Measurements from ENCODE around the gene FKBP1B. TPM values are rescaled to one million over a fixed set of nuclear protein-coding genes. Genes with fewer than 3 reads are reported as not detected.

FKBP1B gene
- polyA plus RNA-seq, 3 donors, result 5.2 to 10.1 (median 7.2) TPM

GRCh38 chr2:24075259-24075658 lies 25.7 kb downstream of the FKBP1B start:
- H2AFZ ChIP-seq (ENCODE audit: insufficient read depth, low read depth, low read length, poor library complexity, severe bottlenecking), result peak overlapping the region; percentile 91
- peak overlapping the region; percentile 84 for H3K9ac ChIP-seq (ENCODE audit: insufficient read depth, low read length, poor library complexity, severe bottlenecking)
- 100% methylated on average over 1 of the region's 5 CpGs for WGBS (ENCODE audit: insufficient coverage)
- Mint-ChIP-seq H3K27me3 (ENCODE audit: low read depth in 3 of 3) (peaks cover 0 to 2% (median 0%) of the 10 kb centered on the region in 3 donors), H3K36me3 (peaks cover 18 to 41% of the 10 kb centered on the region in 2 donors), H3K4me3 (peak overlapping the region; percentile 95 to 100), H3K9me3 (no peaks in the 10 kb centered on the region), H3K27ac (peak overlapping the region in 5 of 7 donors; percentile 73 to 99 (median 97)), H3K4me1 (peaks cover 22% of the 10 kb centered on the region)
- peaks cover 4% of the 10 kb centered on the region for H4K20me1 ChIP-seq (ENCODE audit: insufficient read depth, low read length)
- peaks cover 19 to 31% of the 10 kb centered on the region in 2 donors for H3K4me1 ChIP-seq (ENCODE audit: control insufficient read depth in 1 of 2, insufficient read depth in 2 of 2, low read length in 2 of 2)
- H3K4me2 ChIP-seq (replicated peaks; ENCODE audit: extremely low read depth, low read length, poor library complexity, severe bottlenecking), result peak overlapping the region; percentile 95
- H3K4me3 ChIP-seq (replicated peaks in 1 of 3; ENCODE audit: low read depth in 2 of 3, low read length in 3 of 3), result peak overlapping the region in 1 of 3 experiments; percentile 86
- peak overlapping the region in 1 of 2 donors; percentile 89 for H3K27ac ChIP-seq (ENCODE audit: low read depth in 1 of 2, low read length in 2 of 2)
- intact Hi-C loops (cut with micrococcal nuclease), result no loop called here
- H3K36me3 ChIP-seq (replicated peaks in 1 of 2; ENCODE audit: control insufficient read depth in 1 of 2, insufficient read depth in 2 of 2, low read length in 2 of 2), result peaks cover 21 to 48% of the 10 kb centered on the region in 2 donors
- H3K79me2 ChIP-seq (ENCODE audit: insufficient read depth, low read length), result peaks cover 84% of the 10 kb centered on the region
- DNase-seq, result no peak
- H3K27me3 ChIP-seq (ENCODE audit: control insufficient read depth in 2 of 2, insufficient read depth in 2 of 2, low read length in 2 of 2), result no peaks in the 10 kb centered on the region
- TF ChIP-seq CTCF (IDR thresholded peaks at IDR 0.05), result no peak
- H3K9me3 ChIP-seq (replicated peaks in 1 of 2; ENCODE audit: control insufficient read depth in 1 of 2, insufficient read depth in 1 of 2, low read length in 2 of 2), result no peaks in the 10 kb centered on the region

- peak within 1 kb of the TSS; percentile 94 to 99 (median 98) for H3K27ac Mint-ChIP-seq
- intact Hi-C loops (cut with micrococcal nuclease), result no loop called here
- H3K36me3 ChIP-seq (replicated peaks in 1 of 2; ENCODE audit: control insufficient read depth in 1 of 2, insufficient read depth in 2 of 2, low read length in 2 of 2), result peaks cover 20 to 47% of the 10 kb centered on the region in 2 donors
Measured at GRCh38 chr2:24075915-24076848, 26.6 kb downstream of the FKBP1B start, which contains the start of gene SF3B6. TSS of gene SF3B6 (minus strand) at chr2:24076326. CDS start at chr2:24076229, 97 bp downstream.

More at GRCh38 chr2:24075915-24076848, 26.6 kb downstream of the FKBP1B start, which contains the start of gene SF3B6:
- H3K27me3 ChIP-seq (ENCODE audit: control insufficient read depth in 2 of 2, insufficient read depth in 2 of 2, low read length in 2 of 2), result no peaks in the 10 kb centered on the region
- Mint-ChIP-seq H3K27me3 (ENCODE audit: low read depth in 3 of 3) (no peaks in the 10 kb centered on the region), H3K4me3 (peak within 1 kb of the TSS; percentile 95 to 100), H3K9me3 (peaks cover 0 to under 1% (median 0%) of the 10 kb centered on the region in 7 donors), H3K36me3 (peaks cover 17 to 38% of the 10 kb centered on the region in 2 donors), H3K4me1 (peaks cover 27% of the 10 kb centered on the region)
- no peaks in the 10 kb centered on the region for H3K9me3 ChIP-seq (replicated peaks in 1 of 2; ENCODE audit: control insufficient read depth in 1 of 2, insufficient read depth in 1 of 2, low read length in 2 of 2)
- peak within 1 kb of the TSS; percentile 91 for H2AFZ ChIP-seq (ENCODE audit: insufficient read depth, low read depth, low read length, poor library complexity, severe bottlenecking)
- no peak for TF ChIP-seq CTCF (IDR thresholded peaks at IDR 0.05)
- H3K9ac ChIP-seq (ENCODE audit: insufficient read depth, low read length, poor library complexity, severe bottlenecking), result peak within 1 kb of the TSS; percentile 84
- peaks cover 4% of the 10 kb centered on the region for H4K20me1 ChIP-seq (ENCODE audit: insufficient read depth, low read length)
- H3K4me3 ChIP-seq (replicated peaks in 1 of 3; ENCODE audit: low read depth in 2 of 3, low read length in 3 of 3), result peak within 1 kb of the TSS; percentile 56 to 94 (median 86)
- H3K4me2 ChIP-seq (replicated peaks; ENCODE audit: extremely low read depth, low read length, poor library complexity, severe bottlenecking), result peak within 1 kb of the TSS; percentile 95
- WGBS (ENCODE audit: insufficient coverage), result under 1% methylated on average over 49 of the region's 64 CpGs
- H3K27ac ChIP-seq (ENCODE audit: low read depth in 1 of 2, low read length in 2 of 2), result peak within 1 kb of the TSS; percentile 67 to 89
- H3K4me1 ChIP-seq (ENCODE audit: control insufficient read depth in 1 of 2, insufficient read depth in 2 of 2, low read length in 2 of 2), result peaks cover 25 to 40% of the 10 kb centered on the region in 2 donors
- DNase-seq, result peak; percentile 96 to 99 (median 98)
- peaks cover 82% of the 10 kb centered on the region for H3K79me2 ChIP-seq (ENCODE audit: insufficient read depth, low read length)

Measured in CD14-positive monocyte (primary cell).